ENCODE results near the gene RHEB. TPM values are rescaled to one million over a fixed set of nuclear protein-coding genes. Genes with fewer than 3 reads are reported as not detected.

RHEB gene
- total RNA-seq, 2 donors from 2014 or later, result 66.8 to 67.6 TPM

DNA sequence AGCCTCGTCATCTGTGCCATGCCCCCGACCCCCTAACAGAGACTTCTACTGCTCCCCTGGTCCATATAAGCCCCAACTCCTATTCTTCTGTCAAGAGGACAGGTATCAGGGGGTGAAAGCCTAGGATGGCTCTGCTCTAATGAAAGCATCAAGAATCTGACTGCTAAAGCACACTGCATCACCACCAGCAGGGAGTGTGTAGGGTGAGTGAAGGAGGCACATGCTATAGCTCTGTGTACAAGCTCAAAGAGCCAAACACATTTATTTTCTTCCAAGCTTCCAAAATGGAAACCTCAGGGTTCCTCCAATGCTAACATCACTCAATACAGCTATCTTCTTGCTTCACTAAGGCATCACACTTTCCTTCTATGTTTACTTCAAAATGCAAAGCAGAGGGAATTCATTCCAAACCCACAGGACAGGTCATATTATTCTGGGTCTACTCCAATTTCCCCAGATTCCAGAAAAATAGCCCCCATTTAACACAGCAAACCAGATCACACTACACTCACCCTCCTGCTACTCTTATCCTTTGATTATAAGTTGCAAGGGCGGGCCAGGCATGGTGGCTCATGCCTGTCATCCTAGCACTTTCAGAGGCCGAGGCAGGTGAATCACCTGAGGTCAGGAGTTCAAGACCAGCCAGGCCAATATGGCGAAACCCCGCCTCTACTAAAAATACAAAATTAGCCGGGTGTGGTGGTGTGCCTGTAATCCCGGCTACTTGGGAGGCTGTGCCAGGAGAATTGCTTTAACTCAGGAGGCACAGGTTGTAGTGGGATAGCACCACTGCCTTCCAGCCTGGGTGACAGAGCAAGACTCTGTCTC, 36.6 kb downstream of the RHEB start:
- intact Hi-C loops (cut with DNase I), result no loop called here
- Histone ChIP-seq H3K9me3 (no peaks in the 10 kb centered on the region), H3K27ac (no peak overlapping the region), H3K9ac (ENCODE audit: low read depth in 2 of 2, low read length in 2 of 2) (no peak overlapping the region), H3K27me3 (no peaks in the 10 kb centered on the region), H3K4me1 (no peaks in the 10 kb centered on the region), H3K4me3 (no peak overlapping the region), H3K36me3 (no peaks in the 10 kb centered on the region)
- no peak for TF ChIP-seq CTCF (IDR thresholded peaks at IDR 0.05)
- no peak for DNase-seq

- Histone ChIP-seq H3K9me3 (no peaks in the 10 kb centered on the region), H3K9ac (ENCODE audit: low read depth in 2 of 2, low read length in 2 of 2) (no peak overlapping the region), H3K4me3 (no peak overlapping the region), H3K27ac (no peak overlapping the region), H3K27me3 (no peaks in the 10 kb centered on the region), H3K4me1 (no peaks in the 10 kb centered on the region), H3K36me3 (no peaks in the 10 kb centered on the region)
- no peak for DNase-seq
- no peak for TF ChIP-seq CTCF (IDR thresholded peaks at IDR 0.05)
- intact Hi-C loops (cut with DNase I), result no loop called here
These were observed 37.8 kb downstream of the RHEB start for GRCh38 chr7:151481650-151482505.

- no peaks in the 10 kb centered on the region for H3K27me3 ChIP-seq
- no peak for TF ChIP-seq CTCF (IDR thresholded peaks at IDR 0.05)
- no peaks in the 10 kb centered on the region for H3K4me1 ChIP-seq
- DNase-seq, result no peak
- no peak overlapping the region for H3K4me3 ChIP-seq
- no peak overlapping the region for H3K27ac ChIP-seq
- intact Hi-C loops (cut with DNase I), result no loop called here
- H3K9me3 ChIP-seq, result no peaks in the 10 kb centered on the region
- H3K36me3 ChIP-seq, result no peaks in the 10 kb centered on the region
- H3K9ac ChIP-seq (ENCODE audit: low read depth in 2 of 2, low read length in 2 of 2), result no peak overlapping the region
These were observed 41.8 kb downstream of the RHEB start for GRCh38 chr7:151477867-151478266.

- H3K9ac ChIP-seq (ENCODE audit: low read depth in 2 of 2, low read length in 2 of 2), result no peak overlapping the region
- no peaks in the 10 kb centered on the region for H3K27me3 ChIP-seq
- H3K36me3 ChIP-seq, result no peaks in the 10 kb centered on the region
- no peak overlapping the region for H3K27ac ChIP-seq
- H3K9me3 ChIP-seq, result no peaks in the 10 kb centered on the region
- H3K4me1 ChIP-seq, result no peaks in the 10 kb centered on the region
- no peak for TF ChIP-seq CTCF (IDR thresholded peaks at IDR 0.05)
- no peak overlapping the region for H3K4me3 ChIP-seq
- intact Hi-C loops (cut with DNase I), result no loop called here
- no peak for DNase-seq
These were observed 46.9 kb downstream of the RHEB start for GRCh38 chr7:151472644-151473380.

DNA sequence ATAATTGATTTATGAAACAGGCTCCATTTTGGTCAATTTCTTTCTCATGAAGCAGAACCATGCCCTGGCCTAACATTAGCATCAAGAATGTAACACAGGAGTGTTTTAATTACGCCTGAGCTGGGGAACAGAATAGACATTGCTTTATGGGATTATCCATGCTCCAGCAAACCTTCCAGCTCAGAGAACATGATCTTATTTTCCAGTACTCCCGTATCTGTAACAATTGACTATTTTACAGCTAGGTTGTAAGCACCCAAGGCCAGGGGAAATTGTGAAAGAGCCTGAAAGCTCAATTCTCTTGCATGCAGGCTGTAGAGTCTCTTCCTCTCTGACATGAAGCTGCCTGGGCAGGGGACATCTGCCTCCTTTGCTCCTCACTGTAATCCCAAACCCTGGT, 49.0 kb downstream of the RHEB start:
- H3K9ac ChIP-seq (ENCODE audit: low read depth in 2 of 2, low read length in 2 of 2), result no peak overlapping the region
- H3K4me3 ChIP-seq, result no peak overlapping the region
- no peaks in the 10 kb centered on the region for H3K27me3 ChIP-seq
- TF ChIP-seq CTCF (IDR thresholded peaks at IDR 0.05), result no peak
- intact Hi-C loops (cut with DNase I), result no loop called here
- H3K36me3 ChIP-seq, result no peaks in the 10 kb centered on the region
- H3K4me1 ChIP-seq, result no peaks in the 10 kb centered on the region
- no peaks in the 10 kb centered on the region for H3K9me3 ChIP-seq
- H3K27ac ChIP-seq, result no peak overlapping the region
- DNase-seq, result no peak
